ENCODE data around the gene HIVEP3.

- no peak for TF ChIP-seq POLR2A (IDR thresholded peaks at IDR 0.05; ENCODE audit: low read length)
- TF ChIP-seq GATA1 (IDR thresholded peaks at IDR 0.05; ENCODE audit: low read depth, low read length), result no peak
Observed at GRCh38 chr1:41955461-41956159, 36.9 kb upstream of the HIVEP3 start.

Measured in erythroblast (primary cell).